ENCODE measurements around the gene CCSAP.

GRCh38 chr1:229288516-229288915 lies 54.3 kb downstream of the CCSAP start:
- no peak for TF ChIP-seq CTCF (IDR thresholded peaks at IDR 0.05; ENCODE audit: low read depth, low read length, poor library complexity, severe bottlenecking)
- TF ChIP-seq EZH2phosphoT487 (IDR thresholded peaks at IDR 0.05; ENCODE audit: borderline replicate concordance, low read length): no peak
